HCT116 (cell line): ENCODE data around the gene RAB38. TPM values are rescaled to one million over a fixed set of nuclear protein-coding genes. Genes with fewer than 3 reads are reported as not detected.

Source experiments
- ATAC-seq: fragments of 200-7000 bp; cut with Tn5 transposase; 2 replicates; pipeline ENCODE4 v1.9.1; 2020; ENCODE audit warnings: mild to moderate bottlenecking, moderate library complexity
- BruUV-seq: library from RNA; stranded (reverse); fragments of 400-500 nt; replicated peaks from 2 replicates; lab custom pipeline; 2021; lab: Mats Ljungman, UMichigan
- CTCF ChIA-PET: fragments of 300-600 bp; sonication (Branson Sonifier 250); formaldehyde crosslinking; loops from one replicate; lab custom pipeline; 2021; ENCODE audit warnings: antibody characterized with exemption; lab: Charles Lee
- POLR2A ChIA-PET: fragments of 300-600, 350-600 bp; sonication (Branson Sonifier 250); formaldehyde crosslinking; loops from one replicate; lab custom pipeline; 2021; ENCODE audit warnings: antibody characterized with exemption; lab: Charles Lee
- RAD21 ChIA-PET, 2 experiments: fragments of 300-600 bp; sonication (Branson Sonifier 250); formaldehyde crosslinking; loops; one replicate each; lab custom pipeline; 2023; ENCODE audit warnings: low total read pairs in 2 of 2; ENCODE audit not compliant: uncharacterized antibody in 2 of 2, unreplicated experiment in 2 of 2, low non-redundant PET in 1 of 2; lab: Charles Lee
- DNase-seq: peaks from one replicate; pipeline ENCODE4 v3.0.0-alpha.2; 2010; ENCODE audit warnings: low read depth, low spot score
- H2AFZ ChIP-seq: fragments of 200-600 bp; shearing (Covaris generic), sonication (generic); 2 replicates; pipeline ENCODE4 v1.6.1; 2017; ENCODE audit warnings: low read depth, mixed run types, mixed read lengths, antibody characterized with exemption, low read length; ENCODE audit not compliant: poor library complexity, severe bottlenecking
- H3K27ac ChIP-seq: 2 replicates; pipeline ENCODE4 v1.5.1; 2012; ENCODE audit warnings: low read depth, low read length
- H3K27me3 ChIP-seq: fragments of 200-600 bp; sonication (generic); 2 replicates; pipeline ENCODE4 v1.6.1; 2016; ENCODE audit warnings: mixed run types, low read length, mixed read lengths; ENCODE audit not compliant: insufficient read depth
- H3K36me3 ChIP-seq, 2 experiments: fragments of 200-500 bp in 1 of 2; fragments of 200-600 bp in 1 of 2; sonication (Bioruptor generic) in 1 of 2; sonication (generic) in 1 of 2; 2 replicates each; pipeline versions ENCODE4 v1.5.1 to v1.6.1; 2014 to 2016; ENCODE audit warnings: low read length in 2 of 2, inconsistent platforms in 1 of 2, mixed read lengths in 1 of 2, mixed run types in 1 of 2; ENCODE audit not compliant: insufficient read depth in 2 of 2, control insufficient read depth in 1 of 2
- H3K4me1 ChIP-seq, 2 experiments: fragments of 200-600 bp in 1 of 2; sonication (generic) in 1 of 2; 2 replicates each; pipeline versions ENCODE4 v1.5.1 to v1.6.1; 2012 to 2017; ENCODE audit warnings: low read length in 2 of 2, inconsistent platforms in 1 of 2, mild to moderate bottlenecking in 1 of 2, mixed read lengths in 1 of 2, mixed run types in 1 of 2, moderate library complexity in 1 of 2; ENCODE audit not compliant: insufficient read depth in 2 of 2, control insufficient read depth in 1 of 2
- H3K4me2 ChIP-seq: fragments of 200-600 bp; sonication (generic); 2 replicates; pipeline ENCODE4 v1.6.1; 2017; ENCODE audit warnings: mixed run types, low read length, mixed read lengths
- H3K4me3 ChIP-seq, 2 experiments: fragments of 200-600 bp in 1 of 2; sonication (generic) in 1 of 2; replicated peaks in 1 of 2; 2 replicates each; pipeline ENCODE4 v1.5.1; 2011 to 2016; ENCODE audit warnings: low read length in 2 of 2, control low read depth in 1 of 2, low read depth in 1 of 2, mild to moderate bottlenecking in 1 of 2, mixed read lengths in 1 of 2, mixed run types in 1 of 2
- H3K79me2 ChIP-seq: fragments of 200-600 bp; sonication (generic); 2 replicates; pipeline ENCODE4 v1.6.1; 2017; ENCODE audit warnings: mild to moderate bottlenecking, mixed run types, low read length, moderate library complexity, mixed read lengths; ENCODE audit not compliant: insufficient read depth
- H3K9ac ChIP-seq: fragments of 200-600 bp; sonication (generic); 2 replicates; pipeline ENCODE4 v1.6.1; 2016; ENCODE audit warnings: low read length, mixed read lengths
- H3K9me2 ChIP-seq: fragments of 200-600 bp; sonication (generic), shearing (Covaris generic); 2 replicates; pipeline ENCODE4 v1.6.1; 2017; ENCODE audit warnings: mixed run types, mild to moderate bottlenecking, moderate library complexity; ENCODE audit not compliant: insufficient read depth
- H3K9me3 ChIP-seq, 2 experiments: fragments of 200-500 bp in 1 of 2; fragments of 200-600 bp in 1 of 2; sonication (Bioruptor generic) in 1 of 2; sonication (generic) in 1 of 2; 2 replicates each; pipeline ENCODE4 v1.6.1; 2014 to 2017; ENCODE audit warnings: low read length in 2 of 2, mixed read lengths in 2 of 2, inconsistent platforms in 1 of 2, low read depth in 1 of 2, mild to moderate bottlenecking in 1 of 2, mixed run types in 1 of 2, moderate library complexity in 1 of 2; ENCODE audit not compliant: control insufficient read depth in 1 of 2, insufficient read depth in 1 of 2
- H4K20me1 ChIP-seq: fragments of 200-600 bp; sonication (generic), shearing (Covaris generic); 2 replicates; pipeline ENCODE4 v1.6.1; 2017; ENCODE audit warnings: mixed run types, mild to moderate bottlenecking, moderate library complexity; ENCODE audit not compliant: insufficient read depth
- ATF3 ChIP-seq: IDR thresholded peaks from 2 replicates; pipeline ENCODE4 v1.6.1; 2012
- CBX3 ChIP-seq: IDR thresholded peaks from 2 replicates; pipeline ENCODE4 v1.6.1; 2012; ENCODE audit warnings: low read depth
- CTCF ChIP-seq, 3 experiments: fragments of 200-600 bp in 1 of 3; sonication (generic) in 1 of 3; IDR thresholded peaks in 2 of 3; conservative IDR thresholded peaks in 1 of 3; 2 replicates each; pipeline ENCODE4 v1.5.1; 2012 to 2017; ENCODE audit warnings: low read depth in 2 of 3, low read length in 2 of 3, antibody characterized with exemption in 1 of 3, borderline replicate concordance in 1 of 3, control low read depth in 1 of 3, mild to moderate bottlenecking in 1 of 3, mixed read lengths in 1 of 3, mixed run types in 1 of 3, moderate library complexity in 1 of 3; ENCODE audit not compliant: insufficient read depth in 1 of 3
- ELF1 ChIP-seq: IDR thresholded peaks from 2 replicates; pipeline ENCODE4 v1.6.1; 2012; ENCODE audit warnings: low read depth, borderline replicate concordance
- EZH2 ChIP-seq: fragments of 200-600 bp; sonication (generic); IDR thresholded peaks from 2 replicates; pipeline ENCODE4 v1.6.1; 2017; ENCODE audit warnings: antibody characterized with exemption, mixed run types
- EZH2phosphoT487 ChIP-seq: fragments of 200-600 bp; IDR thresholded peaks from 2 replicates; pipeline ENCODE4 v1.6.1; 2018; ENCODE audit warnings: antibody characterized with exemption, borderline replicate concordance
- FOSL1 ChIP-seq: IDR thresholded peaks from 2 replicates; pipeline ENCODE4 v1.6.1; 2012; ENCODE audit warnings: low read depth
- MAX ChIP-seq: IDR thresholded peaks from 2 replicates; pipeline ENCODE4 v1.6.1; 2012
- POLR2A ChIP-seq: IDR thresholded peaks from 2 replicates; pipeline ENCODE4 v1.7.0; 2011; ENCODE audit warnings: borderline replicate concordance; ENCODE audit not compliant: insufficient read depth, insufficient read length; ENCODE audit errors: extremely low read depth
- RAD21 ChIP-seq: IDR thresholded peaks from 2 replicates; pipeline ENCODE4 v1.6.1; 2012; ENCODE audit warnings: low read depth, mild to moderate bottlenecking
- REST ChIP-seq: IDR thresholded peaks from 2 replicates; pipeline ENCODE4 v1.6.1; 2012; ENCODE audit warnings: low read depth
- SIN3A ChIP-seq: IDR thresholded peaks from 2 replicates; pipeline ENCODE4 v1.6.1; 2012; ENCODE audit warnings: low read depth
- TCF7L2 ChIP-seq: IDR thresholded peaks from 2 replicates; pipeline ENCODE4 v1.7.0; 2011; ENCODE audit warnings: borderline replicate concordance, inconsistent platforms; ENCODE audit not compliant: insufficient read depth, insufficient read length; ENCODE audit errors: extremely low read depth
- YY1 ChIP-seq: IDR thresholded peaks from 2 replicates; pipeline ENCODE4 v1.6.1; 2011; ENCODE audit warnings: low read length, low read depth, moderate library complexity, mild to moderate bottlenecking; ENCODE audit not compliant: insufficient replicate concordance; ENCODE audit errors: extremely low read depth
- ZBTB33 ChIP-seq: IDR thresholded peaks from 2 replicates; pipeline ENCODE4 v1.6.1; 2011; ENCODE audit warnings: mild to moderate bottlenecking, low read length, moderate library complexity; ENCODE audit not compliant: insufficient replicate concordance; ENCODE audit errors: extremely low read depth
- ZFX ChIP-seq: fragments of 450-650 bp; IDR thresholded peaks from 2 replicates; pipeline ENCODE4 v1.6.1; 2017
- ZNF274 ChIP-seq: fragments of 200-500 bp; sonication (Bioruptor generic); IDR thresholded peaks from 2 replicates; pipeline ENCODE4 v1.6.1; 2014; ENCODE audit warnings: mild to moderate bottlenecking, low read depth, low read length, inconsistent platforms
- intact Hi-C: fragments of 100-400 bp; cut with micrococcal nuclease; formaldehyde crosslinking; loops from 2 replicates; pipeline ENCODE4 v1.10.0; 2022
- total RNA-seq: library from RNA; stranded (reverse); gene quantifications from one replicate; pipeline ENCODE4 v1.2.1, GENCODE V29; 2021; ENCODE audit not compliant: unreplicated experiment

The RAB38 gene
- total RNA-seq, 1 experiment from 2014 or later, result 15.1 TPM

GRCh38 chr11:88158081-88158480, 17.2 kb downstream of the RAB38 start:
- BruUV-seq, result no TSS peak
- H3K4me3 ChIP-seq, result no peak overlapping the region
- no peak overlapping the region for H3K9ac ChIP-seq
- H2AFZ ChIP-seq, result no peak overlapping the region
- no peak for DNase-seq
- intact Hi-C loops, result no loop called here
- no peak overlapping the region for H3K4me2 ChIP-seq
- ChIA-PET POLR2A (no interaction called here), CTCF (no interaction called here), RAD21 (no interaction called here)
- no peaks in the 10 kb centered on the region for H4K20me1 ChIP-seq
- no peaks in the 10 kb centered on the region for H3K9me2 ChIP-seq
- no peaks in the 10 kb centered on the region for H3K79me2 ChIP-seq
- no peak overlapping the region for H3K27ac ChIP-seq
- no peak for ATAC-seq
- no peaks in the 10 kb centered on the region for H3K4me1 ChIP-seq
- no peaks in the 10 kb centered on the region for H3K36me3 ChIP-seq
- peaks cover 0 to 7% of the 10 kb centered on the region in 2 experiments; a peak in 1 of 4 replicates for H3K9me3 ChIP-seq
- TF ChIP-seq CTCF (IDR thresholded peaks at IDR 0.05 in 2 of 3, conservative IDR thresholded peaks at IDR 0.05 in 1 of 3; ENCODE audit: borderline replicate concordance in 1 of 3, insufficient read depth in 1 of 3, low read depth in 2 of 3, low read length in 2 of 3) (no peak), ZBTB33 (no peak), POLR2A (no peak), ATF3 (no peak), REST (no peak), ZFX (no peak), ZNF274 (no peak), MAX (no peak), SIN3A (no peak), RAD21 (no peak), EZH2phosphoT487 (no peak), TCF7L2 (no peak), CBX3 (no peak), ELF1 (no peak), EZH2 (no peak), YY1 (no peak), FOSL1 (no peak)
- no peaks in the 10 kb centered on the region for H3K27me3 ChIP-seq
